ENCODE data around the gene HK2.
"Not testable (repeated sequence)": the region's sequence is repeated elsewhere in the genome, so short reads cannot be mapped to it uniquely, and the experiment has no call there.

The HK2 gene

DNA sequence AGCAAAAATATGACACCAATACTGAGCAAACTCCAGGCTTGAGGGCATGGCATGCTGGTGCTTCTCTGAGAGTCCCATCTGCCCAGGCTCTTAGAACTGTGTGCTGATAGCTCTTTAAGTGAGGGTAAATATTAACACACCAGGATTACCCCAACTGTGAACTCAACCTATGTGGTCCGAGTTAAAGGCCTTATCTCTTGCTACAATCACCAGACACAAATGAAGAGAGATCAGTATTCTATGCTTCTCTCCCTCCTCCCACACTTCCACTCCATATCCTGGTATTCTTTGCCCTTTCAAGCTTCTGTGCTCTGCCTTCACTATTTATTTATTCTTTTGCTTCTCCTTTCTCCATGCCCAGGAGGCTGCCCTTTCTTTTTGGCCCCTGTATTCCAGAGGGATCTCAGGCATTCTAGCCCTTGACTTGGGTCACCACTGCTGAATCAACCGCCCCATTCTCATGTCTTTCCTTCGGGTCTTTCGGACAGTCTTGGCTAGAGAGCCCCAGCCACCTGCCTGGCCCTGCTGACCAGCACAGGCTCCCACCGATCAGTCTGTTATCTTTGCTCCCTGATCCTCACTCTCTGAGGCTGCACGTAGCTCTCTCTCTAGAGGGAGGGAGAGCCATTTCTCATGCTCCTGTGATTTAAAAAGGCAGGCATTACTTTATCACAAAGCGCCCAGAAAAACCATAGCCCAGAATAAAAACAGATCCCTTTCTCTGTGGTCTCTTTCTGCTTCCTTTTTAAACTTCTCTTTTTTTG lies 17.2 kb upstream of the HK2 start:
- Histone ChIP-seq H3K27ac (ENCODE audit: low read depth in 2 of 2, low read length in 2 of 2) (peak overlapping the region; percentile 55 to 58), H3K4me3 (ENCODE audit: low read length in 2 of 2) (peak overlapping the region in 1 of 2 donors; percentile 23), H3K4me1 (ENCODE audit: control insufficient read depth in 2 of 2, insufficient read depth in 2 of 2, low read length in 2 of 2) (peaks cover 7 to 16% of the 10 kb centered on the region in 2 donors), H3K36me3 (ENCODE audit: control insufficient read depth in 2 of 2, insufficient read depth in 2 of 2, low read length in 2 of 2) (no peaks in the 10 kb centered on the region), H3K9ac (ENCODE audit: low read depth in 1 of 2, low read length in 2 of 2) (no peak overlapping the region), H3K9me3 (ENCODE audit: control insufficient read depth in 2 of 2, low read length in 2 of 2) (no peaks in the 10 kb centered on the region), H3K27me3 (ENCODE audit: control insufficient read depth in 2 of 2, insufficient read depth in 2 of 2, low read length in 2 of 2) (no peaks in the 10 kb centered on the region)

DNA sequence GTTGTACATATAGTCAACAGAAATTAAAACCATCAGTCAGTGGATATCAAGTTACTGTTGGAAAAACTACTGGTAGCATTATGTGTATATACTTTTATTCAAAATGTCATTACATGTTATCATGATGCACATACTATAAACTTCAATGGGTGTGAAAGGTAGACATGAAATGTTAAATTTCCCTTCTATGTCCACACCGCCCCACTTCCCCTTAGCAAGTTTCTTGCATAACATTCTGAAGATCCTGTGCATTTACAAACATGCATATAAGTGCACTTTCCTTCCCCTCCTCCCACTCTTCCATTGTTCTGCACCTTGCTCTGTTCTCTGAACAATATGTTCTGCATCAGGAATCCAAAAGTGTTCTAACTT lies 16.6 kb upstream of the HK2 start:
- no peaks in the 10 kb centered on the region for H3K27me3 ChIP-seq (ENCODE audit: control insufficient read depth in 2 of 2, insufficient read depth in 2 of 2, low read length in 2 of 2)
- H3K9me3 ChIP-seq (ENCODE audit: control insufficient read depth in 2 of 2, low read length in 2 of 2) = no peaks in the 10 kb centered on the region
- peaks cover 7 to 16% of the 10 kb centered on the region in 2 donors for H3K4me1 ChIP-seq (ENCODE audit: control insufficient read depth in 2 of 2, insufficient read depth in 2 of 2, low read length in 2 of 2)
- H3K9ac ChIP-seq (ENCODE audit: low read depth in 1 of 2, low read length in 2 of 2) = no peak overlapping the region
- H3K27ac ChIP-seq (ENCODE audit: low read depth in 2 of 2, low read length in 2 of 2) = no peak overlapping the region
- no peaks in the 10 kb centered on the region for H3K36me3 ChIP-seq (ENCODE audit: control insufficient read depth in 2 of 2, insufficient read depth in 2 of 2, low read length in 2 of 2)
- no peak overlapping the region for H3K4me3 ChIP-seq (ENCODE audit: low read length in 2 of 2)

DNA sequence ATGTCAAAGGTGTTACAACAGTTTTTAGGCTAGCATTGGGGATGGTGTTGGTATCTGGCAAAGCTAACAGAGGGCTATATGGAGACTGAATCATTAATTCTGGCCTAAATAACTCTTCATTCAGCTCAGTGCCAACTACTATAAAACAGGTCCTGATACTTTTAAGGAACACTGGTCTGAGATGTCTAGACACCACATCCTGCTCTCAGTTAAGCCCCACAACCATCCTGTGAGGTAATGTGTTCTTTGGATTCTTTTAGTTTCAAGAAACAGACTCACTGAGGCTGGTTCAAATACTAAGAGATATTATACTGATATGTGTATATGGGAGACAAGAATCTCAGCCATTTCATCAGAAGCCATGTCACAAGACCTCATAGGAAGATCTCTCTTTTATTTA lies 14.2 kb upstream of the HK2 start:
- Histone ChIP-seq H3K27me3 (ENCODE audit: control insufficient read depth in 2 of 2, insufficient read depth in 2 of 2, low read length in 2 of 2) (no peaks in the 10 kb centered on the region), H3K27ac (ENCODE audit: low read depth in 2 of 2, low read length in 2 of 2) (no peak overlapping the region), H3K4me1 (ENCODE audit: control insufficient read depth in 2 of 2, insufficient read depth in 2 of 2, low read length in 2 of 2) (peaks cover 7 to 16% of the 10 kb centered on the region in 2 donors), H3K36me3 (ENCODE audit: control insufficient read depth in 2 of 2, insufficient read depth in 2 of 2, low read length in 2 of 2) (no peaks in the 10 kb centered on the region), H3K4me3 (ENCODE audit: low read length in 2 of 2) (no peak overlapping the region), H3K9ac (ENCODE audit: low read depth in 1 of 2, low read length in 2 of 2) (no peak overlapping the region), H3K9me3 (ENCODE audit: control insufficient read depth in 2 of 2, low read length in 2 of 2) (no peaks in the 10 kb centered on the region)

DNA sequence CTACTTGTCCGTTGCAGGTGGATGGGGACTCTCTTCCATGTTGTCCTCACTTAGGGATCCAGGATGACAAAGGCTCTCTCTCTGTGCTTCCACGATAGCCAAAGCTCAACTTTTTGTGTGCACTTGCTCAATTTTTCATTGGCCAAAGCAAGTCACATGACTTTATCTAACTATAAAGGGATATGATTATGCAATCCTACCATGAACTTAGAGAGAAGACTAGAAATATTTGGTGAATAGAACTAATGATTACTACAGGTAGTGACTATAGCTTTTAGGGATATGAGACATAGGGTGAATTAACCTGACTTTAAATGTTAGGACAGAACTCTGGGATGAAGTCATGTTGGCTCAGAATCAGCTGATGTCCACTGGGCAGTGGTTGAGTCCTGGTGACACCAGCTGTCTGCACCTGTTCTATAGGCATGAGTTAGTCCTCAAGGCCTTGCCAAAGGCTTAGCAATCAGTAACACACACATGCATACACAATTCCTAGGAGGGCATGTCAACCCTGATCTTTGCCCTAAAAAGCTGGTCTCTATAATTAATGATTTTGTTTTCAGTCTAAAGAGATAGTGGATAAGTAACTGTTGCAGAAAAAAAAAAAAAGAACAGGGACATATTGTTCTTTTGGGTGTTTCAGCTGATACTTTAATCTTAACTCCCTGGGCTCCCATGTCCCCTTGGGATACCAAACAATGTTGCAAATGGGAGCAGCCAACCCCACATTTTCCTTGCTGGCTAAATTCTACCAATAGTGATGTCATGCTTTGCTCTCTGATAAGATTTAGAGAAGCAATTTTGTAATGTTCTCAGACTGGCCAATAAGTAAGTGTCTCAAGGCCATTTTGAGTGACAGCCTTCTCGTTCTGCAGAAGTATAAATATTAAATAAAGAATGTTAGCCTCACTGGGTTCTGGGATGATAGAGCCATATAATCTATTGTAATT lies 12.5 kb upstream of the HK2 start:
- Histone ChIP-seq H3K4me3 (ENCODE audit: low read length in 2 of 2) (no peak overlapping the region), H3K36me3 (ENCODE audit: control insufficient read depth in 2 of 2, insufficient read depth in 2 of 2, low read length in 2 of 2) (no peaks in the 10 kb centered on the region), H3K9me3 (ENCODE audit: control insufficient read depth in 2 of 2, low read length in 2 of 2) (no peaks in the 10 kb centered on the region), H3K27me3 (ENCODE audit: control insufficient read depth in 2 of 2, insufficient read depth in 2 of 2, low read length in 2 of 2) (no peaks in the 10 kb centered on the region), H3K4me1 (ENCODE audit: control insufficient read depth in 2 of 2, insufficient read depth in 2 of 2, low read length in 2 of 2) (peaks cover 4 to 9% of the 10 kb centered on the region in 2 donors), H3K9ac (ENCODE audit: low read depth in 1 of 2, low read length in 2 of 2) (no peak overlapping the region), H3K27ac (ENCODE audit: low read depth in 2 of 2, low read length in 2 of 2) (no peak overlapping the region)

DNA sequence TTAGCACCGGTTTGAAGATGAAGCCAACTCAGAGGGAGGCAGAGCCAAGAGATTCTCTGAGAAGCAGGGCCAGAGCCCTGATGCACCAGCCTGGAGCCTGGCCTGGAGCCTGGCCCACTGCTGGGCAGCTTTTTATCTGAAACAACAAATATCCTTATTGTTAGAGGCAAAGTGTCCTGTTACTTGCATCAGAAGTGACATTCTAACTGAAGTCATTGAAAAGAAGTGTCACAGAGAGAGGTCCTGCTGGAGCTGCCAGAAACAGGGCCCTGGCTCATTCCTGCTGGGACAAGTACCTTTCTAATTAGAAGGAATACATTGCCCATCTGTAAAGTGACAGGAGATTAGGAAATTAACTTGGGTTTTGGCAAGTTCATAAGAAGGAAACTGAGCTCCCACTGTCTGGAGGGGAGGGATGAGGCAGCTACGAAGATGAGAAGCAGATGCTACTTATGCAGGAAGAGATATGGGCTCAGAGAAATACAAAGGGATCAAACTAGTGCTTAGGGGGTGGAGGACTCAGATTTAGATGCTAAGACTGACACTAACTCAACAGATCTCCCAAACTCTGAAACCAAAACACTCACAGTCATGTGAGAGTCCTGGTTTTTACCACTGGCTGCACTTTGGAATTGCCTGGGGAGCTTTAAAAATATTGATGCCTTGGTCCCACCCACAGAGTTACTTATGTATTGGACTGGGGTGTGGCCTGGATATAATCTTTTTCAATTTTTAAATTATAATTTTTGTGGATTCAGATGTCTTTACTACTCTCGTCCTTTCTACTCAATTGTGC lies 11.0 kb upstream of the HK2 start:
- no peak overlapping the region for H3K27ac ChIP-seq (ENCODE audit: low read depth in 2 of 2, low read length in 2 of 2)
- H3K9me3 ChIP-seq (ENCODE audit: control insufficient read depth in 2 of 2, low read length in 2 of 2) = no peaks in the 10 kb centered on the region

DNA sequence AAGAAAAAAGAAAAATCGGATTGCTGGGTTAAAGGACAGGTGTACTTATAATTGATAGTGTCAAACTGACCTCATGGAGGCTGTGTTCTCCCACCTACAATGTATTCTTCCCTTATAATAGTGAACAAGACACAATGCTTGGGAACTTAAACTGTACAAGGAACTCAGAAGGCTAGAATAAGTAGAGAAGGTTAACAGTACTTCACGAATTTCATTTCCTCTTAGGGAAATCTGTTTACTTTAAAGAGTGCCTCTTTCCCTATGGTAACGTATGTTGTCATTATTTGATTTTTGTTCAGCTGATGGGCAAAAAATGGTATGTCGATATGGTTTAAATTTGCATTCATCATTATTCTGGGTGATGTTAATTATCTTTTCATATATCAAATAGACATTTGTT lies 9.2 kb upstream of the HK2 start:
- no peaks in the 10 kb centered on the region for H3K36me3 ChIP-seq (ENCODE audit: control insufficient read depth in 2 of 2, insufficient read depth in 2 of 2, low read length in 2 of 2)
- no peak overlapping the region for H3K27ac ChIP-seq (ENCODE audit: low read depth in 2 of 2, low read length in 2 of 2)
- H3K9me3 ChIP-seq (ENCODE audit: control insufficient read depth in 2 of 2, low read length in 2 of 2) = no peaks in the 10 kb centered on the region
- no peaks in the 10 kb centered on the region for H3K27me3 ChIP-seq (ENCODE audit: control insufficient read depth in 2 of 2, insufficient read depth in 2 of 2, low read length in 2 of 2)
- H3K4me1 ChIP-seq (ENCODE audit: control insufficient read depth in 2 of 2, insufficient read depth in 2 of 2, low read length in 2 of 2) = no peaks in the 10 kb centered on the region
- no peak overlapping the region for H3K9ac ChIP-seq (ENCODE audit: low read depth in 1 of 2, low read length in 2 of 2)
- H3K4me3 ChIP-seq (ENCODE audit: low read length in 2 of 2) = no peak overlapping the region

More for the DNA sequence above, 11.0 kb upstream of the HK2 start:
- no peaks in the 10 kb centered on the region for H3K36me3 ChIP-seq (ENCODE audit: control insufficient read depth in 2 of 2, insufficient read depth in 2 of 2, low read length in 2 of 2)
- no peaks in the 10 kb centered on the region for H3K4me1 ChIP-seq (ENCODE audit: control insufficient read depth in 2 of 2, insufficient read depth in 2 of 2, low read length in 2 of 2)
- H3K27me3 ChIP-seq (ENCODE audit: control insufficient read depth in 2 of 2, insufficient read depth in 2 of 2, low read length in 2 of 2) = no peaks in the 10 kb centered on the region
- H3K9ac ChIP-seq (ENCODE audit: low read depth in 1 of 2, low read length in 2 of 2) = no peak overlapping the region
- H3K4me3 ChIP-seq (ENCODE audit: low read length in 2 of 2) = no peak overlapping the region

DNA sequence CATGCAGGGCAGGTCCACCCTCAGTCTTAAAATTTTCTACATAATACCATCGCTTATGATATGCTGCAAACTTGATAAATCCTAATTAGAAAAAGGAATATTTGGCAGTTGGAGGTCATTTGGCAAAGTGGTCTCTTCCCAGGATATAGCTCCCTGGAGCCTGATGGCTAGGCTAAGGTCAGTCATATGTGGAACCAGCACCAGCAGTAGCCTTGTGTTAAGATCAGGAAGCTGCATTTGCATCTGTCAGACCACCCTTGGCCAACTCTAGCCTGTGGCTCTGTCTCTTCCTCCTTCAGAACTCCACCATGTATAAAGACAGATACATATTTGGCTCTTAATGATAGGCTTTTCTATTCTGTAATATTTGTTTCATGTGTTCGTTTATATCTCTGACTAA lies 5.4 kb upstream of the HK2 start:
- H3K27ac ChIP-seq (ENCODE audit: low read depth in 2 of 2, low read length in 2 of 2) = no peak overlapping the region

DNA sequence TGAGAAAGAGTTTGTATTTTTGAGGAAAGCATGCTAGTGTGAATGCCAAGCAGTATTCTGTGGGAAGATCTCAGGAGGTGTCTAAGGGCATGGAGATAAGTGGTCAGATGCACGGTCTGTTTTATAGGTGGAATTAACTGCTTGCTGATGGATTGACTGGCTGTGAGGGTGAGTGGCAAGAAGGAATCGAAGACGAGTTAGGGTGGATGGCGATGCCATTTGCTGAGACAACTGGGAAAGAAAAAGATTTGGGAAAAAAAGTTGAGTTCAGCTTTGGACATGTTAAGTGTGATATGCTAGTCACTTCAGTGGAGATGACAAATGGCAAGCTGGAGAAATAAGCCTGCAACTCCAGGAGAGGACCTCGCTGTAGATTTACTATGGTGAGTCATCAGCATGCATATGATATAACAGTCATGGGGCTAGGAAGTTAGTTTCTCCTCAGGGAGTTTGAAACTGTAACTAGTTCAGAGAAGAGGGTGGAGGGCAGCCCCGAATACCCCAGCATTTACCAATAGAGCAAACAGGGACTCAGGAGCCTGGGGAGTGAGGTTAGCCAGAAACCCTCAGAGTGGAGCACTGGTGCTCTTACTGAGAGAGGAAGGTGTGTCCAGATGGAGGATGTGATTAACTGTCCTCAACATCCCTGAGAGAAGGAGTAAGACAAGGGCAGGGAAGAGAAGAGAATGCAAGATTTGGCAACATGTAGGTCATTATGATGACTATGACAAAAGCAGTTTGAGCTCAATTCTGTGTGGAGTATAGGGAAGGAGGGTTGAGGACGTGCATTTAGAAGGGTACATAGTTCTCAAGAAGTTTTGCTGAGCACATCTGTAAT lies 2.0 kb upstream of the HK2 start:
- no peaks in the 10 kb centered on the region for H3K27me3 ChIP-seq (ENCODE audit: control insufficient read depth in 2 of 2, insufficient read depth in 2 of 2, low read length in 2 of 2)
- H3K4me3 ChIP-seq (ENCODE audit: low read length in 2 of 2) = no peak overlapping the region
- no peaks in the 10 kb centered on the region for H3K36me3 ChIP-seq (ENCODE audit: control insufficient read depth in 2 of 2, insufficient read depth in 2 of 2, low read length in 2 of 2)
- no peak overlapping the region for H3K27ac ChIP-seq (ENCODE audit: low read depth in 2 of 2, low read length in 2 of 2)
- H3K9ac ChIP-seq (ENCODE audit: low read depth in 1 of 2, low read length in 2 of 2) = no peak overlapping the region
- H3K4me1 ChIP-seq (ENCODE audit: control insufficient read depth in 2 of 2, insufficient read depth in 2 of 2, low read length in 2 of 2) = peaks cover 7 to 12% of the 10 kb centered on the region in 2 donors
- no peaks in the 10 kb centered on the region for H3K9me3 ChIP-seq (ENCODE audit: control insufficient read depth in 2 of 2, low read length in 2 of 2)

More for the DNA sequence above, 5.4 kb upstream of the HK2 start:
- Histone ChIP-seq H3K9me3 (ENCODE audit: control insufficient read depth in 2 of 2, low read length in 2 of 2) (no peaks in the 10 kb centered on the region), H3K4me1 (ENCODE audit: control insufficient read depth in 2 of 2, insufficient read depth in 2 of 2, low read length in 2 of 2) (peaks cover 0 to 4% of the 10 kb centered on the region in 2 donors), H3K9ac (ENCODE audit: low read depth in 1 of 2, low read length in 2 of 2) (no peak overlapping the region), H3K4me3 (ENCODE audit: low read length in 2 of 2) (no peak overlapping the region), H3K27me3 (ENCODE audit: control insufficient read depth in 2 of 2, insufficient read depth in 2 of 2, low read length in 2 of 2) (no peaks in the 10 kb centered on the region), H3K36me3 (ENCODE audit: control insufficient read depth in 2 of 2, insufficient read depth in 2 of 2, low read length in 2 of 2) (no peaks in the 10 kb centered on the region)

DNA sequence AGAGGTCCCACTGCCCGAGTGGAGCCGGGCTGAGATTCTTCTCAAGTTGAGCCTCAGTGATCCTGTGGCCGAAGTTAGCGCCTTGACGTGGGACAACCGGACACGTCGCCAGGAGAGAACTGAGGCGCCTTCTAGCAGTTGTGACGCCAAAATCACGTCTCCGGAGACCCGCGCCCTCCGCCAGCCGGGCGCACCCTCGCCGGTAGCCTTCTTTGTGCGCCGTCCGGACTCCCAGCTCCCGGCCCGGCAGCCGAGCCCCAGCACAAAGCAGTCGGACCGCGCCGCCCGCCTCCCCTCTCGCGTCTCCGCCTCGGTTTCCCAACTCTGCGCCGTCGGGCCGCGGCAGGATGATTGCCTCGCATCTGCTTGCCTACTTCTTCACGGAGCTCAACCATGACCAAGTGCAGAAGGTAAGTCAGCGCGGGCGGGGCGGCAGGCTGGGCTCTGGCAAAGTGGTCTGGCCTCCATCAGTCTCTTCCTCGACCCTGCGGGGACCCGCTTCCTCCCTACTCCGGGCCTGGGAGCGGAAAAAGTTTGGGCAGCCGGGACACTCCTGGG lies 386 bp downstream of the HK2 start:
- Histone ChIP-seq H3K4me1 (ENCODE audit: control insufficient read depth in 2 of 2, insufficient read depth in 2 of 2, low read length in 2 of 2) (peaks cover 12 to 18% of the 10 kb centered on the region in 2 donors), H3K4me3 (ENCODE audit: low read length in 2 of 2) (peak overlapping the region; percentile 87 to 90), H3K27ac (ENCODE audit: low read depth in 2 of 2, low read length in 2 of 2) (peak overlapping the region; percentile 81 to 87), H3K9ac (ENCODE audit: low read depth in 1 of 2, low read length in 2 of 2) (peak overlapping the region; percentile 74 to 85)
- not testable (repeated sequence) for H3K9me3 ChIP-seq (ENCODE audit: control insufficient read depth in 2 of 2, low read length in 2 of 2); H3K36me3 ChIP-seq (ENCODE audit: control insufficient read depth in 2 of 2, insufficient read depth in 2 of 2, low read length in 2 of 2); H3K27me3 ChIP-seq (ENCODE audit: control insufficient read depth in 2 of 2, insufficient read depth in 2 of 2, low read length in 2 of 2)
